Upper lobe of right lung (tissue), 1 donor: ENCODE data around the gene TMEM72. TPM values are rescaled to one million over a fixed set of nuclear protein-coding genes. Genes with fewer than 3 reads are reported as not detected.
"Not testable (repeated sequence)": the region's sequence is repeated elsewhere in the genome, so short reads cannot be mapped to it uniquely, and the experiment has no call there.

Experiments used
- ATAC-seq: fragments of 200-7000 bp; cut with Tn5 transposase; one replicate; pipeline ENCODE4 v1.9.1; 2020; ENCODE audit warnings: mild to moderate bottlenecking, moderate library complexity
- DNase-seq: peaks from one replicate; pipeline ENCODE4 v3.0.0-alpha.2; 2020
- H3K27ac ChIP-seq: fragments of 200-600 bp; one replicate; pipeline ENCODE4 v1.8.0; 2022
- H3K27me3 ChIP-seq: fragments of 200-600 bp; one replicate; pipeline ENCODE4 v1.8.0; 2022; ENCODE audit warnings: mild to moderate bottlenecking
- H3K36me3 ChIP-seq: fragments of 200-600 bp; one replicate; pipeline ENCODE4 v1.8.0; 2022
- H3K4me1 ChIP-seq: fragments of 200-600 bp; one replicate; pipeline ENCODE4 v1.8.0; 2022
- H3K4me3 ChIP-seq: fragments of 200-600 bp; one replicate; pipeline ENCODE4 v1.8.0; 2022; ENCODE audit warnings: mild to moderate bottlenecking
- H3K9me3 ChIP-seq: fragments of 200-600 bp; one replicate; pipeline ENCODE4 v1.8.0; 2022
- intact Hi-C: fragments of 100-400 bp; cut with DNase I; formaldehyde crosslinking; loops from one replicate; pipeline ENCODE4 v1.11.0; 2022
- total RNA-seq: library from RNA; stranded (reverse); fragmentation: NEBNext Ultra II Directional; extraction: Animal tissue kit (Norgen Biotek cat#: 25700); gene quantifications from one replicate; pipeline ENCODE4 v1.2.1, GENCODE V29; 2021
- TF ChIP-seq, protein P1 (sequence below): fragments of 200-600 bp; IDR thresholded peaks from one replicate; pipeline ENCODE4 v1.8.0; 2022; ENCODE audit warnings: antibody characterized with exemption
- donor health status: DM: no; HTN: yes; CAD: no; lungs with severe emphysema.

Gene TMEM72
- total RNA-seq, 1 donor from 2014 or later, result not detected

DNA sequence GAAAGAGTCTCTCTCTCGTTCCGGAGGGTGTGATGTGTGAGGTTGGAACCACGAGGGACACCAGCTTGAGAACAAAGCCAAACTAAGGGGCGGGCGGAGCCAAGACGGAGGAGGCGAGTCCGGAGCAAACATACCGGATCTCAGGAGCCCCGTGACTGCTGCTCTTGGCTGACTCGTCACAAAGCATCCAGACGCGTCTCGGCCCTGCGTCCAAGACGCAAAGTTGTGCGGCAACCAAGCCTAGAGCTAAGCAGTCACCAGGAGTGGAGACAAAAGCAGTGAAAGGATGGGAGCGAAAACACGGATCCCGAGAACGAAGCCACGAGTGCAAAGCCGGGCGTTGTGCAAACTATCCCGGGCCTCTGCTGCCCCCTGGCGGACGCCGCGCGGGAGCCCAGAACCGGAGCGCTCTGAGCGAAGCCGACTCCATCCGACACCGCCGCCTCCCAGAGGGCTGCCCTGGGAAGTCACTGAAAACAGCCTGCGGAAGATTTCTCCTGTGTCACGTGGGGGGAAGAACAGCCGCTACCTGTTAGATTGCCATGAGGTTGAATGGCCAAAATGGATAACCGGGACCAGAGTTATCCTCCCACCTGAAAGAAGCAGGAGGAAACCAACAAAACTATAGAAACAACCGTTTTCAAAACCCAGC, 46.4 kb upstream of the TMEM72 start:
- Histone ChIP-seq H3K36me3 (no peaks in the 10 kb centered on the region), H3K4me3 (peak overlapping the region; percentile 51), H3K27me3 (no peaks in the 10 kb centered on the region), H3K4me1 (peaks cover 7% of the 10 kb centered on the region), H3K27ac (no peak overlapping the region), H3K9me3 (no peaks in the 10 kb centered on the region)
- ATAC-seq (peak; percentile 98), DNase-seq (peak; percentile 95)
- TF ChIP-seq, protein P1, sequence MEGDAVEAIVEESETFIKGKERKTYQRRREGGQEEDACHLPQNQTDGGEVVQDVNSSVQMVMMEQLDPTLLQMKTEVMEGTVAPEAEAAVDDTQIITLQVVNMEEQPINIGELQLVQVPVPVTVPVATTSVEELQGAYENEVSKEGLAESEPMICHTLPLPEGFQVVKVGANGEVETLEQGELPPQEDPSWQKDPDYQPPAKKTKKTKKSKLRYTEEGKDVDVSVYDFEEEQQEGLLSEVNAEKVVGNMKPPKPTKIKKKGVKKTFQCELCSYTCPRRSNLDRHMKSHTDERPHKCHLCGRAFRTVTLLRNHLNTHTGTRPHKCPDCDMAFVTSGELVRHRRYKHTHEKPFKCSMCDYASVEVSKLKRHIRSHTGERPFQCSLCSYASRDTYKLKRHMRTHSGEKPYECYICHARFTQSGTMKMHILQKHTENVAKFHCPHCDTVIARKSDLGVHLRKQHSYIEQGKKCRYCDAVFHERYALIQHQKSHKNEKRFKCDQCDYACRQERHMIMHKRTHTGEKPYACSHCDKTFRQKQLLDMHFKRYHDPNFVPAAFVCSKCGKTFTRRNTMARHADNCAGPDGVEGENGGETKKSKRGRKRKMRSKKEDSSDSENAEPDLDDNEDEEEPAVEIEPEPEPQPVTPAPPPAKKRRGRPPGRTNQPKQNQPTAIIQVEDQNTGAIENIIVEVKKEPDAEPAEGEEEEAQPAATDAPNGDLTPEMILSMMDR, result peak; percentile 97
- intact Hi-C loops, result no loop called here

DNA sequence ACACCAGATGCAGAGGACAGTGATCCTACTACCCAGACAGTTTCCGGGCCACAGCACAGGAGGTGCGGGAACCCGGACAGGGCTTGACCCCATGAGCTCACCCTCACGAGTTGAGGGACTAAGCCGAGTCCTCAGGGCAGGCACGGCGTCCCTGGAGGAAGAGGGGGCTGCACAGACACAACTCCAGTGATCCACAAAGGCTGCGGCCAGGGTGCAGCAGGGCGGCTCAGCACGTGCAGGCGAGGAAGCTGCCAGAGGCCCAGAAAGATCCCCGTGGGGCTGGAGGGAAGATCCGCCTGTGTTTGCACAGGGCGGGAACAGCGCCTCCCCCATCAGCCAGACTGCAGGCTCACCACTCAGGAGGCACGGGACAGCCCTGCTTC, 45.9 kb upstream of the TMEM72 start:
- Histone ChIP-seq H3K27ac (no peak overlapping the region), H3K36me3 (no peaks in the 10 kb centered on the region), H3K9me3 (no peaks in the 10 kb centered on the region), H3K4me1 (peaks cover 7% of the 10 kb centered on the region), H3K27me3 (no peaks in the 10 kb centered on the region), H3K4me3 (no peak overlapping the region)
- DNase-seq (no peak), ATAC-seq (no peak)
- TF ChIP-seq, protein P1, result no peak
- intact Hi-C loops, result no loop called here

DNA sequence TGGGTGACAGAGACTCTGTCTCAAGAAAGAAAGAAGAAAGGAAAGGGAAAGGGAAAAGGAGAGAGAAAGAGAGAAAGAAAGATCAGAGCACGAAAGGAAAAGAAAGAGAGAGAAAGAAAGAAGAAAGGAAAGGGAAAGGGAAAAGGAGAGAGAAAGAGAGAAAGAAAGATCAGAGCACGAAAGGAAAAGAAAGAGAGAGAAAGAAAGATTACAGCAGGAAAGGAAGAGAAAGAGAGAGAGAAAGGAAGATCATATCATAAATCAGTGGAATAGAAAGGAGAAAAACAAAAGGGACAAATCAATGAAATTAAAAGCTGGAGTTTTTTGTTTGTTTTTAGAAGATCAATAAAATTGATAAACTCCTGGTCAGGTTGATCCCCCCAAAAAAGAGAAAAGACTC, 44.8 kb upstream of the TMEM72 start:
- ATAC-seq, H3K27me3 ChIP-seq, DNase-seq, H3K4me1 ChIP-seq, H3K36me3 ChIP-seq, H3K27ac ChIP-seq, H3K4me3 ChIP-seq, intact Hi-C loops, H3K9me3 ChIP-seq: not testable (repeated sequence)

DNA sequence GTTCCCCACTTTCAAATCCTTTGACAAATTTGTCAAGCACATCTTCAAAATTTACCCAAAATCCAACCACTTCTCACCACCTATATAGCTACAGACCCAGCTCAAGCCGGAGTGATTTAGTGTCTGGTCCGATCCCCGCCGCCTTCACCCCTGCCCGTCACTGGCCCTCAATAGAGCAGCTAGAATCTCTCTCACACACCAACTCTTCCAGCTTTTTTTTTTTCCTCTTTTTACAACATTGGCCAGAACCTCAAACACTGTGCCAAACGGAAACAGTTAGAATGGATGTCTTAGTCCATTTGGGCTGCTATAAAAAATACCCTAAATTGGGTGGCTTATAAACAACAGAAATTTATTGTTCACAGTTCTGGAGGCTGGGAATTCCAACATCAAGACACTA, 41.1 kb upstream of the TMEM72 start:
- Histone ChIP-seq H3K4me1 (peaks cover 7% of the 10 kb centered on the region), H3K36me3 (no peaks in the 10 kb centered on the region), H3K27me3 (no peaks in the 10 kb centered on the region), H3K27ac (no peak overlapping the region), H3K4me3 (no peak overlapping the region), H3K9me3 (no peaks in the 10 kb centered on the region)
- ATAC-seq, result no peak
- intact Hi-C loops, result no loop called here
- TF ChIP-seq, protein P1, result no peak
- DNase-seq, result no peak

DNA sequence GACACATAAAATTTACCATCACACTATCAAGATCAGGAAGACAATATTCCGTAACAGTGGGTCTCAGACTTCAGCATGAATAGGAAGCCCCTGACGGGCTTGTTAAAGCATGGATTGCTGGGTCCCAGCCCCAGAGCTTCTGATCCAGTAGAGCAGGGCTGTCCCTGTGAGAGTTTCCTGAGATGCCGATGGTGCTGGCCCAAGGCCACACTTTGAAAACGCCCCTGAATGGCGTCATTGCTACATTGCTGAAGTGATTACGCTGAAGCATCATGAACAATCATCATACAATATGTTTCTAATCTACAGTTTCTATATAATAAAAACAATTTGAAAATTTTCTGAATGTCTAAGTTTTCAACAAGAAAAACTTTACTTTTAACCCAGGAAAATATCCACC, 38.0 kb upstream of the TMEM72 start:
- Histone ChIP-seq H3K4me3 (no peak overlapping the region), H3K27ac (no peak overlapping the region), H3K4me1 (peaks cover 7% of the 10 kb centered on the region), H3K36me3 (no peaks in the 10 kb centered on the region), H3K27me3 (no peaks in the 10 kb centered on the region), H3K9me3 (no peaks in the 10 kb centered on the region)
- no peak for DNase-seq
- ATAC-seq, result no peak
- intact Hi-C loops, result no loop called here
- TF ChIP-seq, protein P1, result no peak

DNA sequence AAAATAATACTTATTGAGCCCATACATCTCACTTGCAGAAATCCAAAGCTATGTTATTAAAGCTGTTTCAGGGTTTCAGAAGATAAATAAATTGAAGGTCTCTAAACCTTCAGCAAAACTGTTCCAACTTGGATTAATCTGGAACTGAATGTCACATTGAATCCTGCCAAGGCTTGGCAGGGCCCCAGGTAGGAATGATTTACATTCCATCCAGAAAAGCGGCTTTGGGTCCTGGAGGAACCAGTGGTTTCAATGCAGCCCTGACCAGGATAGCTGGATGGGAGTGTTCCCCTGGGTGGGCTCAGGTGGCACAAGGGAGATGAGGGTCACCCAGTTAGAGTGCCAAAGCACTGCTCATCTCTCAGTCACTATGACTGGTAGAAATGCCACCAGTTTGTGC, 37.0 kb upstream of the TMEM72 start:
- intact Hi-C loops, result no loop called here
- no peaks in the 10 kb centered on the region for H3K27me3 ChIP-seq
- H3K9me3 ChIP-seq, result no peaks in the 10 kb centered on the region
- DNase-seq, result no peak
- ATAC-seq, result no peak
- TF ChIP-seq, protein P1, result no peak
- no peak overlapping the region for H3K4me3 ChIP-seq
- no peaks in the 10 kb centered on the region for H3K36me3 ChIP-seq
- peaks cover 9% of the 10 kb centered on the region for H3K4me1 ChIP-seq
- no peak overlapping the region for H3K27ac ChIP-seq
